Smooth muscle cell (in vitro differentiated cells): ENCODE data around the gene LHPP. TPM values are rescaled to one million over a fixed set of nuclear protein-coding genes. Genes with fewer than 3 reads are reported as not detected.

Experiments
- DNase-seq: peaks from one replicate; lab custom pipeline; 2025; ENCODE audit not compliant: unreplicated experiment; lab: John Stamatoyannopoulos, UW
- H2AFZ ChIP-seq: fragments of 200-600 bp; sonication (generic); 2 replicates; pipeline ENCODE4 v1.6.0; 2016; ENCODE audit warnings: antibody characterized with exemption, low read depth, mild to moderate bottlenecking
- H3F3A ChIP-seq: fragments of 200-600 bp; sonication (generic); 2 replicates; pipeline ENCODE4 v1.6.0; 2017; ENCODE audit warnings: antibody characterized with exemption, low read depth
- H3K27ac ChIP-seq: fragments of 200-600 bp; sonication (generic); 2 replicates; pipeline ENCODE4 v1.5.1; 2016; ENCODE audit warnings: low read depth, mild to moderate bottlenecking
- H3K27me3 ChIP-seq: fragments of 200-600 bp; sonication (generic); 2 replicates; pipeline ENCODE4 v1.6.1; 2016; ENCODE audit warnings: low read depth, mild to moderate bottlenecking
- H3K36me3 ChIP-seq: fragments of 200-600 bp; sonication (generic); 2 replicates; pipeline ENCODE4 v1.5.1; 2016; ENCODE audit warnings: low read depth
- H3K4me1 ChIP-seq: fragments of 200-600 bp; sonication (generic); 2 replicates; pipeline ENCODE4 v1.5.1; 2016; ENCODE audit warnings: low read depth
- H3K4me2 ChIP-seq: fragments of 200-600 bp; sonication (generic); 2 replicates; pipeline ENCODE4 v1.6.0; 2016; ENCODE audit warnings: mild to moderate bottlenecking
- H3K4me3 ChIP-seq: fragments of 200-600 bp; sonication (generic); 2 replicates; pipeline ENCODE4 v1.5.1; 2016; ENCODE audit warnings: mild to moderate bottlenecking
- H3K79me2 ChIP-seq: fragments of 200-600 bp; sonication (generic); 2 replicates; pipeline ENCODE4 v1.6.0; 2016; ENCODE audit warnings: low read depth, mild to moderate bottlenecking
- H3K9ac ChIP-seq: fragments of 200-600 bp; sonication (generic); 2 replicates; pipeline ENCODE4 v1.6.0; 2016; ENCODE audit warnings: low read depth
- H3K9me3 ChIP-seq: fragments of 200-600 bp; sonication (generic); replicated peaks from 2 replicates; pipeline ENCODE4 v1.5.1; 2016; ENCODE audit warnings: low read depth
- H4K20me1 ChIP-seq: fragments of 200-600 bp; sonication (generic); 2 replicates; pipeline ENCODE4 v1.6.0; 2016; ENCODE audit warnings: low read depth
- CTCF ChIP-seq: fragments of 200-600 bp; sonication (generic); IDR thresholded peaks from 2 replicates; pipeline ENCODE4 v1.5.1; 2017; ENCODE audit warnings: borderline replicate concordance, mild to moderate bottlenecking, antibody characterized with exemption; ENCODE audit not compliant: insufficient read depth, poor library complexity, severe bottlenecking
- WGBS: methylation state at CpG from one replicate; pipeline ENCODE4 v1.1.7; 2016; ENCODE audit warnings: low lambda C conversion rate; 5-methylcytosine and 5-hydroxymethylcytosine counted together
- polyA plus RNA-seq: library from polyadenylated mRNA; unstranded; fragments of >200 nt; fragmentation: Nextera tagmentation; extraction: Ambion mirVana; gene quantifications from 2 replicates; pipeline ENCODE4 v1.2.1, GENCODE V29; 2016
- total RNA-seq: library from RNA; depleted of rRNA; stranded (reverse); fragments of >200 nt; gene quantifications from 2 replicates; pipeline ENCODE4 v1.2.3, GENCODE V29; 2014

LHPP gene
- total and polyA plus RNA-seq, 2 experiments from 2014 or later, result 7.6 to 14.0 TPM

- Histone ChIP-seq H3K9ac (no peak overlapping the region), H4K20me1 (no peaks in the 10 kb centered on the region), H3K4me3 (no peak overlapping the region), H3K79me2 (no peaks in the 10 kb centered on the region), H3F3A (no peaks in the 10 kb centered on the region), H3K27me3 (no peaks in the 10 kb centered on the region), H3K9me3 (no peaks in the 10 kb centered on the region), H3K4me2 (no peak overlapping the region), H3K27ac (no peak overlapping the region), H2AFZ (no peak overlapping the region), H3K4me1 (no peaks in the 10 kb centered on the region), H3K36me3 (no peaks in the 10 kb centered on the region)
- WGBS, result 83% methylated on average over 26 of the region's 31 CpGs
- no peak for TF ChIP-seq CTCF
- no peak for DNase-seq
Observed at GRCh38 chr10:124605856-124606812, 144.5 kb downstream of the LHPP start.

- no peaks in the 10 kb centered on the region for H3F3A ChIP-seq
- no peak overlapping the region for H3K4me2 ChIP-seq
- H3K27ac ChIP-seq, result no peak overlapping the region
- H3K9ac ChIP-seq, result no peak overlapping the region
- no peak for DNase-seq
- TF ChIP-seq CTCF, result no peak
- H3K36me3 ChIP-seq, result no peaks in the 10 kb centered on the region
- H4K20me1 ChIP-seq, result no peaks in the 10 kb centered on the region
- WGBS, result 52% methylated on average over 5 of the region's 10 CpGs
- H3K79me2 ChIP-seq, result no peaks in the 10 kb centered on the region
- H3K9me3 ChIP-seq, result no peaks in the 10 kb centered on the region
- H3K4me1 ChIP-seq, result no peaks in the 10 kb centered on the region
- H2AFZ ChIP-seq, result no peak overlapping the region
- no peak overlapping the region for H3K4me3 ChIP-seq
- H3K27me3 ChIP-seq, result no peaks in the 10 kb centered on the region
Observed at GRCh38 chr10:124606822-124607221, 145.2 kb downstream of the LHPP start.

- Histone ChIP-seq H3K27me3 (no peaks in the 10 kb centered on the region), H3K27ac (no peak overlapping the region), H3K36me3 (no peaks in the 10 kb centered on the region), H3K4me3 (no peak overlapping the region), H3K9me3 (no peaks in the 10 kb centered on the region), H4K20me1 (no peaks in the 10 kb centered on the region), H3K4me1 (no peaks in the 10 kb centered on the region), H3K4me2 (no peak overlapping the region), H3K9ac (no peak overlapping the region), H2AFZ (no peak overlapping the region), H3K79me2 (no peaks in the 10 kb centered on the region), H3F3A (no peaks in the 10 kb centered on the region)
- 95% methylated on average over 18 of the region's 18 CpGs for WGBS
- DNase-seq, result no peak
- no peak for TF ChIP-seq CTCF
Observed at GRCh38 chr10:124607693-124608092, 146.1 kb downstream of the LHPP start.
